ENCODE measurements around the gene KRTAP22-2.

The KRTAP22-2 gene

DNA sequence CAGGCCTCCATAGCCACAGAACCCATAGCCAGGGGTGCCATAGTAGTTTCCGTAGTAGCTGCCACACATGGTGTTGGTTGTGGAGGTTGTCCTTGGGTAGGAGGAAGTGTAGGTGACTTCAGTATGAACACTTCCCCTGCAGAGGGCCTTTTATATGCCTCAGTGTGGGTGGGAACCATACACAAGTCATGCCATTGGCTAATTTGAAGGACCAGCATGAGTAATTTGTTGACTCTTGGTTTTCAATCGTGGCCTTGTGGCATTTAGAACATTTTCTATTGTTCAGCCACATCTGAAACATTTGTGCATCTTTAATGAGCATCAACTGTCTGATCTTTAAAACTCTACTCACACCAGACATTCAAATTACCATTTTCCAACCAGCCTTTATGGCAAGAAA is 23.6 kb upstream of the KRTAP22-2 start, which contains the start of gene KRTAP6-1:
KRTAP6-1 (minus strand) TSS at position 95 of the 400 bp plus-strand sequence; CDS start at position 69, 26 bp downstream.
- Histone ChIP-seq H3K27ac (ENCODE audit: low read depth, low read length, severe bottlenecking) (no peak within 1 kb of the TSS), H3K4me1 (ENCODE audit: control insufficient read depth, insufficient read depth, low read length, poor library complexity, severe bottlenecking) (no peaks in the 10 kb centered on the region), H3K4me3 (ENCODE audit: extremely low read depth, insufficient read depth, low read length, poor library complexity, severe bottlenecking) (no peak within 1 kb of the TSS), H3K9me3 (ENCODE audit: control insufficient read depth, low read length) (no peaks in the 10 kb centered on the region), H3K36me3 (ENCODE audit: control insufficient read depth, insufficient read depth, low read length) (no peaks in the 10 kb centered on the region)
- 86 to 94% methylated on average over 1 to 2 of the region's 2 CpGs for WGBS, 2 experiments (ENCODE audit: insufficient coverage in 2 of 2)

DNA sequence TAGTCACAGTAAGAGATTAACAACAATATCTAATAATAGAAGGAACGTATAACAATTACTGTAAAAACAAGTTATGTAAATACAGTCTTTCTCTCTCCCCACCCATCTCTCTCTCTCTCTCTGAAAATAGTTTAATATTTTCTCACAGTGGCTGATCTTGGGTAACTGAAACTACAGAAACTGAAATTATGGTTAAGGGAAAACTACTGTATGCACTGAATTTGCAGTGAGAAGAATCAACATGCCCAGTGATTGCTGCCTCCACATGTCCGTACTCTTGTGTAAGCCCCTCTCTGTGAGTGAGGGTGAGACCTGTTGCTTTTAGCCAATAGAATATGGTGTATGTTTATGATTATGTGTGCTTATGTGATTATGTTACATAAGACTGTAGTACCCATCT is 21.9 kb upstream of the KRTAP22-2 start:
- H3K27ac ChIP-seq (ENCODE audit: low read depth, low read length, severe bottlenecking), result no peak overlapping the region
- no peaks in the 10 kb centered on the region for H3K9me3 ChIP-seq (ENCODE audit: control insufficient read depth, low read length)
- no peaks in the 10 kb centered on the region for H3K4me1 ChIP-seq (ENCODE audit: control insufficient read depth, insufficient read depth, low read length, poor library complexity, severe bottlenecking)
- H3K4me3 ChIP-seq (ENCODE audit: extremely low read depth, insufficient read depth, low read length, poor library complexity, severe bottlenecking), result no peak overlapping the region
- H3K36me3 ChIP-seq (ENCODE audit: control insufficient read depth, insufficient read depth, low read length), result no peaks in the 10 kb centered on the region
- WGBS, 2 experiments (ENCODE audit: insufficient coverage in 2 of 2), result 88 to 89% methylated on average over 1 of the region's 2 CpGs

DNA sequence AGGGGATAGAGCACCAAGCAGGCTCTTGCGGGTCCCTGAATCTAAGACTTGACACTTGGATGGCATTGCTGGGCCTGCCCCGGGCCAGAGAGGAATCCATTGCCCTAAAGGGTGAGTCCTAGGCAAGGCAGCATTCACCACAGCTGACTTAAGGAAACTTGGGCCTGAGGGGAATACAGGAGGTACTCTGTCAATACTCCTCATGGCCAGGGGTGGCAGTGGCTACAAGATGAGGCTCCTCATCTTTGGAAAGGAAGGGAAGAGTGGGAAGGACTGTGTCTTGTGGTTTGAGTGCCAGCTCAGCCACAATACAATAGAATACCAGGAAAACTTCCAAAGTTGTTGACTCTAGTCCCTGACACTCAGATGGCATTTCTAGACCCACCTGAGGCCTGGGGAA is 15.8 kb upstream of the KRTAP22-2 start:
- 69 to 87% methylated on average over 2 of the region's 2 CpGs for WGBS, 2 experiments (ENCODE audit: insufficient coverage in 2 of 2)
- Histone ChIP-seq H3K9me3 (ENCODE audit: control insufficient read depth, low read length) (no peaks in the 10 kb centered on the region), H3K4me3 (ENCODE audit: extremely low read depth, insufficient read depth, low read length, poor library complexity, severe bottlenecking) (no peak overlapping the region), H3K36me3 (ENCODE audit: control insufficient read depth, insufficient read depth, low read length) (no peaks in the 10 kb centered on the region), H3K4me1 (ENCODE audit: control insufficient read depth, insufficient read depth, low read length, poor library complexity, severe bottlenecking) (no peaks in the 10 kb centered on the region), H3K27ac (ENCODE audit: low read depth, low read length, severe bottlenecking) (no peak overlapping the region)

DNA sequence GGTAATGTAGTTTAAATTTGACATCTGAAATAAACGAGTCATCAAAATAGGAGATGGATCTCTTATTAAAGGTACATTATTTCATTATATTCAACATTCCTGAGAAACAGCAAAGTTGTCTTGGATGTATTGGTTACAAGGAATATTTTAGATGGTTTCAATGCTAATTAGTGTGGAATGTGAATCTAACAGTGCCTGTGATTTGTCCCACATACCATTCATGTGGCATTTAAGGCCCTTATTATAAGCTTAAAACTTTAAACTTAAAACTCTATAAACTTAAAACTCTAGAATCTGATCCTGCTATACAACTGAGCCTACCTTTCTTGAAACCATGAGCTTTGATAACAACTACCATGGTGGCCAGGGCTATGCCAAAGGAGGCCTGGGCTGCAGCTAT is 10.6 kb upstream of the KRTAP22-2 start, which contains the start of gene KRTAP22-1:
KRTAP22-1 (plus strand) TSS at position 301 of the 400 bp plus-strand sequence.
- no CpG with 5 or more reads among the region's 1 CpG for WGBS, 2 experiments (ENCODE audit: insufficient coverage in 2 of 2)
- no peaks in the 10 kb centered on the region for H3K9me3 ChIP-seq (ENCODE audit: control insufficient read depth, low read length)
- no peaks in the 10 kb centered on the region for H3K36me3 ChIP-seq (ENCODE audit: control insufficient read depth, insufficient read depth, low read length)
- no peaks in the 10 kb centered on the region for H3K4me1 ChIP-seq (ENCODE audit: control insufficient read depth, insufficient read depth, low read length, poor library complexity, severe bottlenecking)
- no peak within 1 kb of the TSS for H3K4me3 ChIP-seq (ENCODE audit: extremely low read depth, insufficient read depth, low read length, poor library complexity, severe bottlenecking)
- no peak within 1 kb of the TSS for H3K27ac ChIP-seq (ENCODE audit: low read depth, low read length, severe bottlenecking)

DNA sequence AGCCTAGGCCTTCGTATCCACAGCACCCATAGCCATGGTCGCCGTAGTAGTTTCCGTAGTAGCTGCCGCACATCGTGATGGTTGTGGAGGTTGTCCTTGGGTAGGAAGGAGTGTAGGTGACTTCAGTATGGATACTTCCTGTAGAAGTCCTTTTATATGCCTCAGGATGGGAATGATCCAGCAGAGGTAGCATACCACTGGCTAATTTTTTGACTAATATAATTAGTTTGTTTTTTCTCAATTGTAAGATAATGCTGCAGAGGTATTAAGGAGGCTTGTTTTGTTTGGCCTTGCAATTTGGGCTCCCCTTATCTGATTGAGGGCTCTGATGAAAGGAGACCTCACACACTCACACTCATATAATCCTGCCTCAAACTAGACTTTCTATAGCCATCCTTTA is 8.6 kb upstream of the KRTAP22-2 start, which contains the start of gene KRTAP6-2:
KRTAP6-2 (minus strand) TSS at position 101 of the 400 bp plus-strand sequence; CDS start at position 73, 28 bp downstream.
- Histone ChIP-seq H3K9me3 (ENCODE audit: control insufficient read depth, low read length) (no peaks in the 10 kb centered on the region), H3K36me3 (ENCODE audit: control insufficient read depth, insufficient read depth, low read length) (no peaks in the 10 kb centered on the region), H3K4me3 (ENCODE audit: extremely low read depth, insufficient read depth, low read length, poor library complexity, severe bottlenecking) (no peak within 1 kb of the TSS), H3K27ac (ENCODE audit: low read depth, low read length, severe bottlenecking) (no peak within 1 kb of the TSS), H3K4me1 (ENCODE audit: control insufficient read depth, insufficient read depth, low read length, poor library complexity, severe bottlenecking) (no peaks in the 10 kb centered on the region)
- WGBS, 2 experiments (ENCODE audit: insufficient coverage in 2 of 2), result 96 to 98% methylated on average over 5 to 6 of the region's 6 CpGs

DNA sequence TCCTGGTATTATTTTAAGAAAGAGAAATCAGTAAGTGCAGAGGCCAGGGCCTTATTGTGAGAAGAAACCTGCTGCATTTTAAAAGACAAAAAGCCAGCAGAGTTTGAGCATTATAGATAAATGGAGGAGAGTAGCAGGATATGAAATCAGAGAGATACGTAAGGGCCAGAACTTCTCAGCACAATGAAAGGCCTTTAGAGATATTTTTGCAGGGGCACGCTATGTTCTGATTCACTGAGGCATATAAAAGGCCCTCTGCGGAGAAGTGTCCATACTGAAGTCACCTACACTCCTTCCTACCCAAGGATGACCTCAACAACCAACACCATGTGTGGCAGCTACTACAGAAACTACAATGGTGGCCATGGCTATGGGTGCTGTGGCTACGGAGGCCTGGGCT is 1.9 kb upstream of the KRTAP22-2 start, which contains the start of gene KRTAP6-3:
KRTAP6-3 (plus strand) TSS at position 301 of the 400 bp plus-strand sequence; CDS start at position 307, 6 bp downstream.
- H3K36me3 ChIP-seq (ENCODE audit: control insufficient read depth, insufficient read depth, low read length), result no peaks in the 10 kb centered on the region
- H3K4me3 ChIP-seq (ENCODE audit: extremely low read depth, insufficient read depth, low read length, poor library complexity, severe bottlenecking), result no peak within 1 kb of the TSS
- H3K9me3 ChIP-seq (ENCODE audit: control insufficient read depth, low read length), result no peaks in the 10 kb centered on the region
- no peaks in the 10 kb centered on the region for H3K4me1 ChIP-seq (ENCODE audit: control insufficient read depth, insufficient read depth, low read length, poor library complexity, severe bottlenecking)
- no peak within 1 kb of the TSS for H3K27ac ChIP-seq (ENCODE audit: low read depth, low read length, severe bottlenecking)
- 77 to 86% methylated on average over 2 to 3 of the region's 4 CpGs for WGBS, 2 experiments (ENCODE audit: insufficient coverage in 2 of 2)

DNA sequence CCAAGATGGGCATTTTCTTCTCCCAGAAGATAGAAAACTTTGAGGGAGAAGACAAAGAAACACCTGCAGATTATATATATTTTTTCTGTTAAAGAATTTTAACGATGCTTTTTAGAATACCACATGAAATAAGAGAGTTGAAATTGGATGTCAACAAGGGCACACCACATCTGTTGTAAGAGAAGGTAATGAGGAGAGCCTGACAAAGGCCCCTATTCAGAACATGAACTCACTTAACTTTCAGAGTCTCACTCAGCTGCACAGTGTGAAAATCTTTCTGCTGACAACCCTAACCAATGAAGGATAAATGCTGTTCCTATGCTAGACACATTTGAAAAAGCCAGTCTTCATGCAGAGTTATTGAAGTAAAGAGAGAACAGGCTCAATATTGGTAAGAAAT is 7.3 kb downstream of the KRTAP22-2 start:
- no CpG with 5 or more reads among the region's 1 CpG for WGBS, 2 experiments (ENCODE audit: insufficient coverage in 2 of 2)
- H3K4me1 ChIP-seq (ENCODE audit: control insufficient read depth, insufficient read depth, low read length, poor library complexity, severe bottlenecking), result no peaks in the 10 kb centered on the region
- H3K27ac ChIP-seq (ENCODE audit: low read depth, low read length, severe bottlenecking), result no peak overlapping the region
- no peak overlapping the region for H3K4me3 ChIP-seq (ENCODE audit: extremely low read depth, insufficient read depth, low read length, poor library complexity, severe bottlenecking)
- no peaks in the 10 kb centered on the region for H3K9me3 ChIP-seq (ENCODE audit: control insufficient read depth, low read length)
- H3K36me3 ChIP-seq (ENCODE audit: control insufficient read depth, insufficient read depth, low read length), result no peaks in the 10 kb centered on the region

DNA sequence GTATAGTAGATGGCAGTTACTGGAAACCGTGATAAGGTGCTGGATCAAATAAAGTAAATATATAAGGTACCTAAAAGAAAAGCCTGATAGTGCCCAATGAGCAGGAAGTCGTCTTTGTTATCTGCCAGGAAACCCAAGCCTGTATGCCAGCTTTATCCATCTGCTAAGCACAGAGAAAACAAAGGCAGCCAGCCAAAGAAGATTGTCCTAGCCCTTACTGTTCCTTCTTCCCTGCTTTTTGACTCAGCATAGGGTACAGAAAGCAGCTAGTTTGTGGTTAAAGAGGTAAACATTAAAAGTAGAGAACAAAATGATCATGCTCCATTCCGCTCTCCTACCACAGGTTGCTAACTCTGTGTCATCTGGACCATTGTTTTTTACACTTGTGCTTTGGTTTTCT is 10.1 kb downstream of the KRTAP22-2 start:
- H3K36me3 ChIP-seq (ENCODE audit: control insufficient read depth, insufficient read depth, low read length), result no peaks in the 10 kb centered on the region
- no peaks in the 10 kb centered on the region for H3K9me3 ChIP-seq (ENCODE audit: control insufficient read depth, low read length)
- no peaks in the 10 kb centered on the region for H3K4me1 ChIP-seq (ENCODE audit: control insufficient read depth, insufficient read depth, low read length, poor library complexity, severe bottlenecking)
- H3K4me3 ChIP-seq (ENCODE audit: extremely low read depth, insufficient read depth, low read length, poor library complexity, severe bottlenecking), result no peak overlapping the region
- H3K27ac ChIP-seq (ENCODE audit: low read depth, low read length, severe bottlenecking), result no peak overlapping the region
- WGBS, 2 experiments (ENCODE audit: insufficient coverage in 2 of 2), result 72% methylated on average over 2 of the region's 3 CpGs; no CpG with 5 or more reads in 1 of the 2 experiments

DNA sequence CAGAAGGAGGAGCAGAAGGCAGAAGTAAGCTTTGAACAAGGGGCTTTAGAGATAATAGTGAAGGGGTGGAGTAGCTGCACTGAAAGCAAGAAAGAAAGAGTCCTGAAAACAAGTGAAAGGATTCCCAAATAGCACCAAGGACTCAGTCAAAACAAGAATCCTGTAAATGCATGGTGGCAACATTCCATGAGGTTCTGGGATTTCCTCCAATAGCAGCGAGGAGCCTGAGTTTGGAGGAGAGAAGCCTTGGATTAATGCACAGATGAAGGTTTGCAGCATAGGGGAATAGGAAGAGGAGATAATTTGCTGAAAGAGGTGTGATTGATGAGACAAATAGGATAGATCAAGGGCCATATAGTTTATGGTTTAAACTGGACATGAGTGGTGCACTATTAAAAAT is 10.9 kb downstream of the KRTAP22-2 start:
- Histone ChIP-seq H3K36me3 (ENCODE audit: control insufficient read depth, insufficient read depth, low read length) (no peaks in the 10 kb centered on the region), H3K4me1 (ENCODE audit: control insufficient read depth, insufficient read depth, low read length, poor library complexity, severe bottlenecking) (no peaks in the 10 kb centered on the region), H3K4me3 (ENCODE audit: extremely low read depth, insufficient read depth, low read length, poor library complexity, severe bottlenecking) (no peak overlapping the region), H3K9me3 (ENCODE audit: control insufficient read depth, low read length) (no peaks in the 10 kb centered on the region), H3K27ac (ENCODE audit: low read depth, low read length, severe bottlenecking) (no peak overlapping the region)
- 67 to 69% methylated on average over 1 of the region's 1 CpG for WGBS, 2 experiments (ENCODE audit: insufficient coverage in 2 of 2)

DNA sequence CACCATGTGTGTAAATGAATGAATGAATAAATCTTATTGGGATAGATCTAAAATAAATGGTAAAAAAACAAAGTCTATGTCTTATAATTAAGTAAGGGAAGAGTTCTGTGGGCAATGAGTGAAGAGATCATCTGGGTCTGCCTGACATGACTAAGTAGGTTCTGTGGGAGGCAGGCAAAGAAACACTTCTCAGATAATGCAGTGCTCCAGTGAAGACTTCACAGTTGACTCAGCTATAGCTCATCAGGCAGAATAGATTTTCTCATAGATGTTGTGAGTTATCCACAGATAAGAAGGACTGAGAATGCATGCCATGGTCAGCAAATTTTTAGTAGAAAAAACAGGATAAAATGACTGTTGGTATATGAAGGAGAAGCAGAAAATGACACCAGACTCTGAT is 12.4 kb downstream of the KRTAP22-2 start:
- Histone ChIP-seq H3K36me3 (ENCODE audit: control insufficient read depth, insufficient read depth, low read length) (no peaks in the 10 kb centered on the region), H3K9me3 (ENCODE audit: control insufficient read depth, low read length) (no peaks in the 10 kb centered on the region), H3K4me3 (ENCODE audit: extremely low read depth, insufficient read depth, low read length, poor library complexity, severe bottlenecking) (no peak overlapping the region), H3K4me1 (ENCODE audit: control insufficient read depth, insufficient read depth, low read length, poor library complexity, severe bottlenecking) (no peaks in the 10 kb centered on the region), H3K27ac (ENCODE audit: low read depth, low read length, severe bottlenecking) (no peak overlapping the region)

DNA sequence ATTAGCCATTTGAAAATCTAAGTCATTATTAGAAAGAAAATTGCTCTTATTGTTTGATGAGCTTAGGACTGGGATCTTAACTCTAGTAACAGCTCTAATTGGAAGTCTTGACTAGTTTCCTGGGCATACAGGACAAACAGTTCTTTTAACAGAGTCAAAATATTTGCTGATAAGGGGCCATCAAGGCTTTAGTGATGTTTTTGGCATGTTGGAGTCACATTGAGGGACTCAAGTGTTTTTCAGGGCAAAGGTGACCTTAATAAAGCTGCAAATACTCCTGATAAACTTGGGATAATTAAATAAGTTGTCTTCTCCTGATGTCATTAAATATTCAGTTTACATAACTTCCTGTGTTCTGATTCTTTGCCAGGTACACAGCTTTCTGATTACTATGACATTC is 22.6 kb downstream of the KRTAP22-2 start:
- H3K4me3 ChIP-seq (ENCODE audit: extremely low read depth, insufficient read depth, low read length, poor library complexity, severe bottlenecking), result no peak overlapping the region
- no peaks in the 10 kb centered on the region for H3K9me3 ChIP-seq (ENCODE audit: control insufficient read depth, low read length)
- no peaks in the 10 kb centered on the region for H3K36me3 ChIP-seq (ENCODE audit: control insufficient read depth, insufficient read depth, low read length)
- H3K27ac ChIP-seq (ENCODE audit: low read depth, low read length, severe bottlenecking), result no peak overlapping the region
- no peaks in the 10 kb centered on the region for H3K4me1 ChIP-seq (ENCODE audit: control insufficient read depth, insufficient read depth, low read length, poor library complexity, severe bottlenecking)
